ENCODE measurements around the gene HAND2. TPM values are rescaled to one million over a fixed set of nuclear protein-coding genes. Genes with fewer than 3 reads are reported as not detected.

Gene HAND2
- total RNA-seq, 1 experiment from 2014 or later, result 0.31 TPM

GRCh38 chr4:173505924-173506518 is 24.0 kb downstream of the HAND2 start:
- Histone ChIP-seq H3K9me3 (ENCODE audit: control insufficient read depth, insufficient read depth, low read depth, low read length) (no peaks in the 10 kb centered on the region), H3K27ac (ENCODE audit: low read length) (no peak overlapping the region), H3K27me3 (ENCODE audit: control insufficient read depth, insufficient read depth, low read length) (no peaks in the 10 kb centered on the region), H3K4me3 (ENCODE audit: low read depth in 2 of 2, low read length in 2 of 2) (no peak overlapping the region), H3K36me3 (ENCODE audit: control insufficient read depth, insufficient read depth, low read length) (no peaks in the 10 kb centered on the region), H3K4me1 (ENCODE audit: control insufficient read depth, insufficient read depth, low read length) (no peaks in the 10 kb centered on the region)
- BruUV-seq (replicated peaks), result no TSS peak
- ATAC-seq (peak; percentile 93), DNase-seq (ENCODE audit: low read depth, low spot score) (no peak)
- TF ChIP-seq SIN3A (IDR thresholded peaks at IDR 0.05; ENCODE audit: borderline replicate concordance, insufficient read depth, low read depth, low read length), result no peak
- no peak for TF ChIP-seq TCF7L2 (IDR thresholded peaks at IDR 0.05; ENCODE audit: low read depth, low read length)
- no peak for TF ChIP-seq POLR2AphosphoS5 (IDR thresholded peaks at IDR 0.05; ENCODE audit: low read depth, low read length)
- TF ChIP-seq REST (IDR thresholded peaks at IDR 0.05; ENCODE audit: insufficient read depth in 1 of 2, low read depth in 2 of 2, low read length in 1 of 2), result no peak
- TF ChIP-seq CTCF (IDR thresholded peaks at IDR 0.05), result peak; percentile 82
- in situ Hi-C loops (cut with HindIII; ENCODE audit: low pct_unique_long_range_greater_than_20kb, low sequenced_read_pairs), result no loop called here
- intact Hi-C loops (cut with micrococcal nuclease; ENCODE audit: unreplicated experiment), result loop anchor here (2.0 to 5.0 kb wide), 3 partner anchors 486 to 651 kb away; no protein-coding TSS in a partner anchor
- CTCF ChIA-PET, result interaction anchor here (0.6 kb wide), 1 partner anchor 74 kb away, joined by 3 read pairs; no protein-coding TSS in a partner anchor
- POLR2A ChIA-PET, result no interaction called here

- DNase-seq (ENCODE audit: low read depth, low spot score) (no peak), ATAC-seq (no peak)
- TF ChIP-seq REST (IDR thresholded peaks at IDR 0.05; ENCODE audit: insufficient read depth in 1 of 2, low read depth in 2 of 2, low read length in 1 of 2) (no peak), CTCF (IDR thresholded peaks at IDR 0.05) (no peak), SIN3A (IDR thresholded peaks at IDR 0.05; ENCODE audit: borderline replicate concordance, insufficient read depth, low read depth, low read length) (no peak), TCF7L2 (IDR thresholded peaks at IDR 0.05; ENCODE audit: low read depth, low read length) (no peak), POLR2AphosphoS5 (IDR thresholded peaks at IDR 0.05; ENCODE audit: low read depth, low read length) (no peak)
- in situ Hi-C loops (cut with HindIII; ENCODE audit: low pct_unique_long_range_greater_than_20kb, low sequenced_read_pairs), result no loop called here
- ChIA-PET CTCF (no interaction called here), POLR2A (no interaction called here)
- Histone ChIP-seq H3K4me3 (ENCODE audit: low read depth in 2 of 2, low read length in 2 of 2) (no peak overlapping the region), H3K27me3 (ENCODE audit: control insufficient read depth, insufficient read depth, low read length) (no peaks in the 10 kb centered on the region), H3K4me1 (ENCODE audit: control insufficient read depth, insufficient read depth, low read length) (no peaks in the 10 kb centered on the region), H3K36me3 (ENCODE audit: control insufficient read depth, insufficient read depth, low read length) (no peaks in the 10 kb centered on the region), H3K27ac (ENCODE audit: low read length) (no peak overlapping the region), H3K9me3 (ENCODE audit: control insufficient read depth, insufficient read depth, low read depth, low read length) (no peaks in the 10 kb centered on the region)
- intact Hi-C loops (cut with micrococcal nuclease; ENCODE audit: unreplicated experiment), result loop anchor here (2.0 kb wide), 1 partner anchor 617 kb away; no protein-coding TSS in a partner anchor
- BruUV-seq (replicated peaks), result no TSS peak
These were observed 25.9 kb downstream of the HAND2 start for GRCh38 chr4:173504181-173504503.
